Coronary artery (tissue), 2 donors: ENCODE data around the gene PRDM10.
"Not testable (repeated sequence)": the region's sequence is repeated elsewhere in the genome, so short reads cannot be mapped to it uniquely, and the experiment has no call there.

Experiments used
- DNase-seq: peaks from one replicate; pipeline ENCODE4 v3.0.0-alpha.2; 2017; ENCODE audit warnings: low spot score
- H3K27ac ChIP-seq, 2 donors: fragments of 200-600 bp; sonication (generic); one replicate each; pipeline ENCODE4 v1.5.1; 2016 to 2019
- H3K4me3 ChIP-seq: fragments of 200-600 bp; sonication (generic); 2 replicates; pipeline ENCODE4 v1.5.1; 2016; ENCODE audit warnings: mild to moderate bottlenecking, moderate library complexity
- TF ChIP-seq, protein P1 (sequence below): fragments of 200-600 bp; sonication (generic); IDR thresholded peaks from one replicate; pipeline ENCODE4 v1.5.1; 2019; ENCODE audit warnings: antibody characterized with exemption

Gene PRDM10

DNA sequence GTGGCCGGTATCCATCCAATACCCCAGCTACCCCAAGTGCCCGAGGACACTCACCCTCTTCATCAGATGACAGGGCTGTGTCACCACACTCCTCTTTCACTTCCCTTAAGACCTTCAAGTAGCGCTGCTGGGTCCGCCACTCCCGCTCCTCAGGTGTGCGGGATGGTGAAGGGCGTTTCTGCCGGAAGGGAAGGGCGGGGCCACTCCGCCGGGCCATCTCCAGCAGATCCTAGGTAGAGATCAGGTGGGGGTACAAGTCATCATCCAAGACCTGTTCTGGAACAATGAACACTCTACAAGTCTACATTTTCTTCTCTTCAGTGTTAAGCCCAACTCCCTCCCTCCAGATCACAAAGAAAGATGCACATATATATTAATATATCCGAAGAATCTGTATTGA, 117.3 kb downstream of the PRDM10 start:
- no peak for DNase-seq
- H3K27ac ChIP-seq: no peak overlapping the region
- TF ChIP-seq, protein P1, sequence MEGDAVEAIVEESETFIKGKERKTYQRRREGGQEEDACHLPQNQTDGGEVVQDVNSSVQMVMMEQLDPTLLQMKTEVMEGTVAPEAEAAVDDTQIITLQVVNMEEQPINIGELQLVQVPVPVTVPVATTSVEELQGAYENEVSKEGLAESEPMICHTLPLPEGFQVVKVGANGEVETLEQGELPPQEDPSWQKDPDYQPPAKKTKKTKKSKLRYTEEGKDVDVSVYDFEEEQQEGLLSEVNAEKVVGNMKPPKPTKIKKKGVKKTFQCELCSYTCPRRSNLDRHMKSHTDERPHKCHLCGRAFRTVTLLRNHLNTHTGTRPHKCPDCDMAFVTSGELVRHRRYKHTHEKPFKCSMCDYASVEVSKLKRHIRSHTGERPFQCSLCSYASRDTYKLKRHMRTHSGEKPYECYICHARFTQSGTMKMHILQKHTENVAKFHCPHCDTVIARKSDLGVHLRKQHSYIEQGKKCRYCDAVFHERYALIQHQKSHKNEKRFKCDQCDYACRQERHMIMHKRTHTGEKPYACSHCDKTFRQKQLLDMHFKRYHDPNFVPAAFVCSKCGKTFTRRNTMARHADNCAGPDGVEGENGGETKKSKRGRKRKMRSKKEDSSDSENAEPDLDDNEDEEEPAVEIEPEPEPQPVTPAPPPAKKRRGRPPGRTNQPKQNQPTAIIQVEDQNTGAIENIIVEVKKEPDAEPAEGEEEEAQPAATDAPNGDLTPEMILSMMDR: no peak
- H3K4me3 ChIP-seq: no peak overlapping the region

DNA sequence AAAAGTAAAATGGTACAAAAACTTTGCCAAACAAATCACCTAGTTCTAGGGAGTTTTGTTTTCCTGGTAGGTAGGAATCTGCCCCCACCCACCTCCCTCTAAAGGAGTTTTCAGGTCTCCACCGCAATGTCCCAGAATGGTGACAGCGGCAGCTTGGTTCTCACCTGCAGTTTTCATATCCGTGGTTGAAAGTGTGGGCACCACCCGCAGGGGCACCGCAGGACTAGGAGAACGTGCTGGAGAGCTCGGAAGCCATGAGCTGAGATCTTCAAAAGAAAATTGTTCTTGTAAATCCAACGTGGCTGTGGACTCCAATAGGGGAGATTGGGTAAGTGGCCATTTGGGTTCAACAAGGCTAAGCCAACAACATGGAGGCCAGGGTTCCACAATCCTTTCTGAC, 118.1 kb downstream of the PRDM10 start:
- DNase-seq: no peak
- TF ChIP-seq, protein P1: no peak
- no peak overlapping the region for H3K27ac ChIP-seq

DNA sequence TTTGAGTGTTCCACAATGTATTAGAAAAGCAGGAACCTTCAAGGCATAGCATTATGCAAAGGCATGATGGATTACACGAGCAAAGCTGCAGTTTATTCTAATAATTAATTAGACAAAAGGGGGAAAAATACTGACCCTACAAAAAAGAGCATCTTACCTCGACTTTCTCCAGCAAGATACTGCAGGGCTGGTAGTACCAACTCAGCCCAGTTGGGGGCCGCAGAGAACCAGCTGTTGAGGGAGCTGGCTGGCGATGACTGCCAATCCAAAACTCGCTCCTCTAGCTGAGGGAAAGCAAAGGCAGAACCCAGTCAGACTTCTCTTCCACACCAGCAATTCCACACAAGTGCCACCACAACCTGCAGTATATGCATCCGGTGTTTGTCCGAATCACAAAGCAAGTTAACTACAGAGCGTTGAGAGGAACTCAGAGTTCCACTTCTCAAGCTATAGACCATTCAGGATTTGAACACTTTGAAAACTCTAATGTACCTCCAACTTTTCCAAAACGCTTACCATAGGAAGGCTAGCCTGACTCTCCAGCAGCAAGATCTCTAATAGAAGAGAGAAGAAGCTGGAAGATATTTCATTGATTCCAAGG, 121.0 kb downstream of the PRDM10 start:
- no peak overlapping the region for H3K27ac ChIP-seq
- TF ChIP-seq, protein P1: no peak
- DNase-seq: no peak
- H3K4me3 ChIP-seq: no peak overlapping the region

More for the DNA sequence above, 118.1 kb downstream of the PRDM10 start:
- H3K4me3 ChIP-seq: no peak overlapping the region

DNA sequence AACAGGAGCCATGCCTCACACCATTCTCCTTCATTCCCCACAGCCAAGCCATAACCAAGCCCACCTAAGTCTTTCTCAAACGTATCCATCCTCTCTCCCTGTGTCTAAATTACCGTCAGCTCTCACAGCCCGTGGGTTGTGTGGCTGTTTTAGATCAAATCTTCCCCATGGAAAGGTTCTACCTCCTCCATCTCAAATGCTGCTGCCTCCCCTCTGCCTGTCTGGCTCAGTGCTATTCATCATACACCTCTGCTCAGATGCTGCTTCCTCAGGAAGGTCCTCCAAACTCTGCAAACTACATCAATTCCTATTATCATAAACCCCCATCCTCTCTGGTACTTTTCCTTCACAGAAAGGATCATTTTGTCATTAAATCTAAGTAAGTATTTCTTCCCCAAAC, 122.3 kb downstream of the PRDM10 start:
- no peak for DNase-seq

DNA sequence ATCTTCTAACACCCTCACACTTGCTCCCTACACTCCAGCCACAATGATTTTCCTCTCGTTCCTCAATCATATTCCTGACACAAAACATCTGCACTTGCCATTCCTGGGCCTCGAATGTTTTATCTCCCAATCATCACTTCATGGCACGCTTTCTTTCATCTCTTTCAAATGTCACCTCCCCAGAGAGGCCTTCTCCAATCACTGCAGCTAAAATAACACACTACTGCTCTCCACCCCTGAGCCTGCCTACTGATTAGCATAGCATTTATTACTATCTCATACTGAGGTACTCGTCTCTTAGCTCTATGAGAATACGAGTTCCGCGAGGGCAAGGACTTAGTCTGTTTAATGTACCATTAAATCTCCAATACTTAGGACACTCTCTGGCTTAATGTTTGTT, 130.7 kb downstream of the PRDM10 start:
- no peak overlapping the region for H3K27ac ChIP-seq
- no peak for DNase-seq
- H3K4me3 ChIP-seq: no peak overlapping the region
- TF ChIP-seq, protein P1: no peak

More for the DNA sequence above, 122.3 kb downstream of the PRDM10 start:
- TF ChIP-seq, protein P1: no peak
- no peak overlapping the region for H3K4me3 ChIP-seq
- H3K27ac ChIP-seq: no peak overlapping the region

DNA sequence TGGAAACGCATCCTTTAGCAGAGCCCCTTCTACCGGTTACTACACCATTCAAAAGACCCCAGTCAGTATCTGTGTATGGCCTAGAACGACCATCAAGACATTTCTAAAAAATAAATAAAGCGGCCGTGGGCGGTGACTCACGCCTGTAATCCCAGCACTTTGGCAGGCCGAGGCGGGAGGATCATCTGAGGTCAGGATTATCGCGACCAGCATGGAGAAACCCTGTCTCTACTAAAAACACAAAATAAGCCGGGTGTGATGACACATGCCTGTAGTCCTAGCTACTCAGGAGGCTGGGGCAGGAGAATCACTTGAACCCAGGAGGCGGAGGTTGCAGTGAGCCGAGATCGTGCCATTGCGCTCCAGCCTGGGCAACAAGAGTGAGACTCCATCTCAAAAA, 134.0 kb downstream of the PRDM10 start:
- H3K27ac ChIP-seq, H3K4me3 ChIP-seq: not testable (repeated sequence)
- DNase-seq: peak; percentile 43

DNA sequence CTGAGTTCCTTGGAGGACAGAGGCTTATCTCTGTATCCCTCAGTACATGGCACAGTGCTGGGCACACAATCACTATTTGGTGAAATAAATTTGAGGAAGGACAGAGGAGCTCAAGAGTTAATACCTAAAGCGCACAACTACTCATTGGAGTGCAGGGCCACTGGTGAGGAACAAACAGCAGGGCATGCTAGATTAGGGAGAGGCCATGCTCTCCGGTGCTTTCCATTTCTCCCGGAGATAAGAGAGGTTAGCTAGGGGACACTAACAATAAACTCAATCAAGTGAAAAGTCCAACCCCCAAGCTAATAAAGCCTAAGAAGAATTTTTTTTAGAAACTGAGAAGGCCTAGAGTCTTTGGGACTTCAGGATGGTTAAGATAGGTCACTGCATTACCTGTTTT, 136.3 kb downstream of the PRDM10 start:
- H3K27ac ChIP-seq: no peak overlapping the region
- TF ChIP-seq, protein P1: no peak
- no peak overlapping the region for H3K4me3 ChIP-seq
- DNase-seq: no peak
